ENCODE measurements around the gene EVC2. TPM values are rescaled to one million over a fixed set of nuclear protein-coding genes. Genes with fewer than 3 reads are reported as not detected.

EVC2 gene
- total RNA-seq, 1 experiment from 2014 or later = 0.15 TPM

DNA sequence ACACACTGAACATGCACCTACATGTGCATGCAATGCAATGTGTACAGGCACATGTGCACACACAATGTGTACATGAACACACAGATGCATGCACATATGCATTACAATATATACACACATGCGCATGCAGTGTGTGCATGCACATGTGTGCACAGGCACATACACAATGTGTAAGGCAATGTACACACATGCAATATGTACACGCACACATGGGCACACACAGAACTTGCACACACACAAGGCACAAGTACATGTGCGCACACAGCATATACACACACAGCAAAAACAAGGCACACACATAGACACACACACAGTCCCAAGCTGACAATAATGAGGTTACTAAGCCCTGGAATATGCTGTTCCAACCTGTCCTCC lies 76.3 kb downstream of the EVC2 start:
- H3K36me3 ChIP-seq (ENCODE audit: insufficient read depth, low read length) = no peaks in the 10 kb centered on the region
- H3K4me2 ChIP-seq (ENCODE audit: low read depth, low read length, poor library complexity, severe bottlenecking) = no peak overlapping the region
- H3K9me2 ChIP-seq (replicated peaks; ENCODE audit: insufficient read depth, low read length) = no peaks in the 10 kb centered on the region

DNA sequence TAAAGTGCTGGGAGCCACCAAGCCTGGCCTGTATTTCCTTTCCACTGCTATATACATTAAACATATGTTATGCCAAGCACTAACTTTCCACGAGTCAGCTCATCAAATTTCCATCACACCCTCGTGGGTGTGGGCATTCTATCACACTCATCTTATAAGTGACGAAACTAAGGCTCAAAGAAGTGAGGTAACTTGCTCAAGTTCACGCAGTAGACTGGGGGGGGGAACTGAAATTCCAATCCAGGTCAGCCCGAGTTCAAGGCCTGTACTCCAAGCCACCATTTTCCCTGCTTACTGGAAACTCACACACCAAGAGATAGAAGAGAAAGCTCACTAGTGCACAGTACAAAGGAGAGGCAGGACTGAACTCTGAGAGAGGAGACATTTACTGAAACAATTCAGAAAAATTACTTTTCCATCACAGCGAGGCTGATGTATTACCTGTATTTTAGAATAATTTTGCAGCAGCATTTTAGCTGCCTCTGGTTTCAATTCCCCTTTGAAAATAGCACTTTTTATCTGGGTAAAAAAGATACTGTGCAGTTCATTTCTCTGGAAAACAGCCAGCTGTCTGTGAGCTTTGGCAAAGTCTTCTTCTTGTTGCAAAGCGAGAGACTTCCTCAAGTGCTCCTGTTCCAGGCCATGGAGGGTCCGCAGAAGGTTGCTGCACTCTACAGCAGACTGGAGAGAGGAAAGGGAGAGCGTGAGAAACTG lies 76.8 kb downstream of the EVC2 start:
- H3K27me3 ChIP-seq (ENCODE audit: low read length) = no peaks in the 10 kb centered on the region
- H3K9me3 ChIP-seq (ENCODE audit: low read length) = no peaks in the 10 kb centered on the region
- no peak overlapping the region for H3K9ac ChIP-seq (ENCODE audit: low read length)
- H2AFZ ChIP-seq (ENCODE audit: low read length) = no peak overlapping the region
- no peaks in the 10 kb centered on the region for H4K20me1 ChIP-seq (ENCODE audit: insufficient read depth, low read depth, low read length)
- H3K79me2 ChIP-seq (ENCODE audit: low read length) = no peaks in the 10 kb centered on the region
- H3K9me2 ChIP-seq (replicated peaks; ENCODE audit: insufficient read depth, low read length) = no peaks in the 10 kb centered on the region
- DNase-seq = no peak
- H3K4me2 ChIP-seq (ENCODE audit: low read depth, low read length, poor library complexity, severe bottlenecking) = no peak overlapping the region
- no peaks in the 10 kb centered on the region for H3K36me3 ChIP-seq (ENCODE audit: insufficient read depth, low read length)
- no peaks in the 10 kb centered on the region; the same call in 1 of the 2 replicates for H3K4me1 ChIP-seq (ENCODE audit: low read length)
- H3K4me3 ChIP-seq (ENCODE audit: low read length) = no peak overlapping the region
- no peak overlapping the region for H3K27ac ChIP-seq (ENCODE audit: low read length)

More for the DNA sequence above, 76.3 kb downstream of the EVC2 start:
- Histone ChIP-seq H3K9me3 (ENCODE audit: low read length) (no peaks in the 10 kb centered on the region), H3K4me3 (ENCODE audit: low read length) (no peak overlapping the region), H3K27ac (ENCODE audit: low read length) (no peak overlapping the region), H3K27me3 (ENCODE audit: low read length) (no peaks in the 10 kb centered on the region), H2AFZ (ENCODE audit: low read length) (no peak overlapping the region), H4K20me1 (ENCODE audit: insufficient read depth, low read depth, low read length) (no peaks in the 10 kb centered on the region), H3K4me1 (ENCODE audit: low read length) (no peaks in the 10 kb centered on the region; the same call in 1 of the 2 replicates), H3K79me2 (ENCODE audit: low read length) (no peaks in the 10 kb centered on the region), H3K9ac (ENCODE audit: low read length) (no peak overlapping the region)
- no peak for DNase-seq

DNA sequence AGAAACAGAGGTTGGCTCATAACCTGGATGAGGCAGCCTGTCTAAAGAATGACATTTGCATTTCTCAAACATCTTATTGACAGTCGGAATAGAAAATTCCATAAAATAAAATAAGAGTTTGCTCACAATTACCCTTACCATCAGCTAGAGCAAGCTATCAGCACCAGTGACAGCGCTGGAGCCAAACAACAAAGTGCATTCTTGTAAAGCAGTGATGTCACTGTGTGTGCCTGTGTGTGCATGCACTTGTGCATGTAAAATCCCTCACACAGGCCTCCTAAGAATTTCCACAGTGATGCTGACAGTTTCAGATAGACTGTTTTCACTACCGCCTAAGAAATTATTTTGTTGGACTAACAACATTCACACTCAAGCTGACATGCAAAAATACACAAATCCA lies 77.6 kb downstream of the EVC2 start:
- H3K9me2 ChIP-seq (replicated peaks; ENCODE audit: insufficient read depth, low read length) = no peaks in the 10 kb centered on the region
- H3K79me2 ChIP-seq (ENCODE audit: low read length) = no peaks in the 10 kb centered on the region
- no peaks in the 10 kb centered on the region for H3K9me3 ChIP-seq (ENCODE audit: low read length)
- no peaks in the 10 kb centered on the region; the same call in 1 of the 2 replicates for H3K4me1 ChIP-seq (ENCODE audit: low read length)
- no peaks in the 10 kb centered on the region for H3K27me3 ChIP-seq (ENCODE audit: low read length)
- H2AFZ ChIP-seq (ENCODE audit: low read length) = no peak overlapping the region
- H3K27ac ChIP-seq (ENCODE audit: low read length) = no peak overlapping the region
- no peak for DNase-seq
- no peak overlapping the region for H3K4me2 ChIP-seq (ENCODE audit: low read depth, low read length, poor library complexity, severe bottlenecking)
- H3K9ac ChIP-seq (ENCODE audit: low read length) = no peak overlapping the region
- H4K20me1 ChIP-seq (ENCODE audit: insufficient read depth, low read depth, low read length) = no peaks in the 10 kb centered on the region
- no peaks in the 10 kb centered on the region for H3K36me3 ChIP-seq (ENCODE audit: insufficient read depth, low read length)
- no peak overlapping the region for H3K4me3 ChIP-seq (ENCODE audit: low read length)

DNA sequence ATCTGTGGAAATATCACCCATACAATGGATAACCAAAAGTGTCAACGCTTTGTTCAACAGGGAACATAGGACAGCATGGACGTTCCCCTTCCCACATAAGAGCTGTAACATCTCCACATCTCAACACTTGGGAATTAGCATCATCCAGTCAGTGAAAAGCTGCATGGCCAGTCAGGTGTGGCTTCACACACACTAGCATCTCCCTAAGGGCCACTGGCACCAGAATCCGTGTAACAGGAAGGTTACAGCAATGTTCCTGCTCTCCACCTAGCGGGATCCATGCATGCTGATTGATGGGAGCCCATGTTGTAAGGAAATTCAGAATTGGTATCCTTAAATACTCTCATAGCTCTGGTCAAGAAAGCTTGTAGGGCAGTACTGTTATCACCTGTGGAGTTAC lies 78.8 kb downstream of the EVC2 start:
- H3K9me3 ChIP-seq (ENCODE audit: low read length) = no peaks in the 10 kb centered on the region
- H3K79me2 ChIP-seq (ENCODE audit: low read length) = no peaks in the 10 kb centered on the region
- H3K4me3 ChIP-seq (ENCODE audit: low read length) = no peak overlapping the region
- H3K36me3 ChIP-seq (ENCODE audit: insufficient read depth, low read length) = no peaks in the 10 kb centered on the region
- no peaks in the 10 kb centered on the region for H3K27me3 ChIP-seq (ENCODE audit: low read length)
- DNase-seq = no peak
- H3K4me2 ChIP-seq (ENCODE audit: low read depth, low read length, poor library complexity, severe bottlenecking) = no peak overlapping the region
- no peaks in the 10 kb centered on the region for H4K20me1 ChIP-seq (ENCODE audit: insufficient read depth, low read depth, low read length)
- H3K27ac ChIP-seq (ENCODE audit: low read length) = no peak overlapping the region
- H2AFZ ChIP-seq (ENCODE audit: low read length) = no peak overlapping the region
- H3K4me1 ChIP-seq (ENCODE audit: low read length) = no peaks in the 10 kb centered on the region; the same call in 1 of the 2 replicates
- H3K9ac ChIP-seq (ENCODE audit: low read length) = no peak overlapping the region
- H3K9me2 ChIP-seq (replicated peaks; ENCODE audit: insufficient read depth, low read length) = no peaks in the 10 kb centered on the region

DNA sequence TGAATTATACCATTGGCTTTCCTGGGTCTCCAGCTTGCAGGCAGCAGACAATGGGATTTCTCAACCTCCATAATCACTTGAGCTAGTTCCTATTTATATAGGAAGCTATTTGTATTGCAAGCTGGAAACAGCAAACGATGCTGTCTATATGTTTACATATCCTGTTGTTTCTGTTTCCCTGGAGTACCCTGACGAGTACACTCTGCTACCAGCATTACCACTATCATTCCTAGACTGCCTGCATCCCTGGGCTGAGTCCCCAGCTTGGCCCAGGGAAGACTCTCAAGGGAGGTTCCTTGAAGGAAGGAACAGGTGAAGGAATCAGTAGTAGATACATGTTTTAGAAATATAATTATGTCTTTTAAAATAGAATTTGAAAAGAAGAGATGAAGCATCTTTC lies 81.4 kb downstream of the EVC2 start:
- no peaks in the 10 kb centered on the region for H3K27me3 ChIP-seq (ENCODE audit: low read length)
- no peaks in the 10 kb centered on the region for H3K9me2 ChIP-seq (replicated peaks; ENCODE audit: insufficient read depth, low read length)
- no peak overlapping the region for H2AFZ ChIP-seq (ENCODE audit: low read length)
- H3K4me1 ChIP-seq (ENCODE audit: low read length) = no peaks in the 10 kb centered on the region; the same call in 1 of the 2 replicates
- no peaks in the 10 kb centered on the region for H3K36me3 ChIP-seq (ENCODE audit: insufficient read depth, low read length)
- no peaks in the 10 kb centered on the region for H3K9me3 ChIP-seq (ENCODE audit: low read length)
- H3K9ac ChIP-seq (ENCODE audit: low read length) = no peak overlapping the region
- H3K79me2 ChIP-seq (ENCODE audit: low read length) = no peaks in the 10 kb centered on the region
- no peak overlapping the region for H3K27ac ChIP-seq (ENCODE audit: low read length)
- H3K4me3 ChIP-seq (ENCODE audit: low read length) = no peak overlapping the region
- H4K20me1 ChIP-seq (ENCODE audit: insufficient read depth, low read depth, low read length) = no peaks in the 10 kb centered on the region
- H3K4me2 ChIP-seq (ENCODE audit: low read depth, low read length, poor library complexity, severe bottlenecking) = no peak overlapping the region
- DNase-seq = no peak

DNA sequence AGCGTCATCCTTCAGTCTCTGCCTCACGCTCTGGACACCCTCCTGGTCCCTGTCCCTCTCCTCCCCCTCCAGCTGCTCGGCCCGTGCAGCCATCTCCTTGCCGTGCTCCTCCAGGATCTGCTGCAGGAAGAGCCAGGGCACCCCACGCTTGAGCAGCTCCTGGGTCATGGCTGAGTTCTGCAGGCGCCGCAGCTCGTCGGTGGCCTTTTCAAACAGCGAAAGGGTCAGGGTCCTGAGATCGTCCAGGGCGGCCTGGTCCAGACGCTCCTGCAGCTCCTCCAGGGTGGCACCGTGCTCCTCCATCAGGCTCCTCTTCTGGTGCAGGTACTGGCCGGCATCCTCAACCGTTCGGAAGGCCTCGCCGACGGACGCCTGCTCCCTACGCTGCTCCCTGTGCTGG lies 85.8 kb downstream of the EVC2 start:
- no peak for DNase-seq
- Histone ChIP-seq H3K27ac (ENCODE audit: low read length) (no peak overlapping the region), H3K9ac (ENCODE audit: low read length) (no peak overlapping the region), H3K4me2 (ENCODE audit: low read depth, low read length, poor library complexity, severe bottlenecking) (no peak overlapping the region), H3K4me3 (ENCODE audit: low read length) (no peak overlapping the region), H3K36me3 (ENCODE audit: insufficient read depth, low read length) (no peaks in the 10 kb centered on the region), H3K9me3 (ENCODE audit: low read length) (no peaks in the 10 kb centered on the region), H3K27me3 (ENCODE audit: low read length) (no peaks in the 10 kb centered on the region), H3K4me1 (ENCODE audit: low read length) (no peaks in the 10 kb centered on the region), H4K20me1 (ENCODE audit: insufficient read depth, low read depth, low read length) (no peaks in the 10 kb centered on the region), H3K79me2 (ENCODE audit: low read length) (no peaks in the 10 kb centered on the region), H3K9me2 (replicated peaks; ENCODE audit: insufficient read depth, low read length) (no peaks in the 10 kb centered on the region), H2AFZ (ENCODE audit: low read length) (no peak overlapping the region)

DNA sequence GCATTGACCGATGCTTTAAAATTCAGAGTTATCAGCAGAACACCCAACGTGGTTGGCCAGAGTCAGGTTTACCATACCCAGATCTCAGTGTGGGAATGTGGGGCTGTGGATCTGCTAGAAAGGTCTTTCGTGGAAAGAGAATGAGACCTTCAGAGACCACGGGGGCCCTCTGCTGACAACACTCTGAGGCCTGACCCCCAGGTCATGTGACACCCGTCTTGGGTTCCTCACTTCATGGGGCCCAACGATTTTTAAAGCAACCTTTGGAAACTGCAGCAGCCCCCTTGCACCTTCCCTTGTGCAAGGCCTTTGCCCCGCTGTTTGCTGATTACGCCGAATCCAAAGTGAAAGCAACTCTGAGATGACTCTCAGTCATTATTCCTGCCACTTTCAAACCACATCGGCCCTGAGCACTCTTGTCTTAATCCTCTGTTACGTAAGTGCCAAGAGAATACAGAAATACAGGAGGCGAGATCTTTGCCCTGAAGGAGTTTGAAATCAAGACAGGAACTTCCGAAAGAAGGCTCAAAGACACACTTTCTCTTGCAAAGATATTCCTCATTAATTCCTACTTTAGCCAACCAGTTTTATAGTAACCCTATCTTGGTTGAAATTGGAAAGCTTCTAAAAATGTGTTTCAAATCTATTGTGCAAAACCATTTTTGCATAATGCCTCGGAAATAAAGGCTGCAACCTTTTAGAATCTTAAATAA lies 88.3 kb downstream of the EVC2 start:
- DNase-seq = no peak
- H3K36me3 ChIP-seq (ENCODE audit: insufficient read depth, low read length) = no peaks in the 10 kb centered on the region

DNA sequence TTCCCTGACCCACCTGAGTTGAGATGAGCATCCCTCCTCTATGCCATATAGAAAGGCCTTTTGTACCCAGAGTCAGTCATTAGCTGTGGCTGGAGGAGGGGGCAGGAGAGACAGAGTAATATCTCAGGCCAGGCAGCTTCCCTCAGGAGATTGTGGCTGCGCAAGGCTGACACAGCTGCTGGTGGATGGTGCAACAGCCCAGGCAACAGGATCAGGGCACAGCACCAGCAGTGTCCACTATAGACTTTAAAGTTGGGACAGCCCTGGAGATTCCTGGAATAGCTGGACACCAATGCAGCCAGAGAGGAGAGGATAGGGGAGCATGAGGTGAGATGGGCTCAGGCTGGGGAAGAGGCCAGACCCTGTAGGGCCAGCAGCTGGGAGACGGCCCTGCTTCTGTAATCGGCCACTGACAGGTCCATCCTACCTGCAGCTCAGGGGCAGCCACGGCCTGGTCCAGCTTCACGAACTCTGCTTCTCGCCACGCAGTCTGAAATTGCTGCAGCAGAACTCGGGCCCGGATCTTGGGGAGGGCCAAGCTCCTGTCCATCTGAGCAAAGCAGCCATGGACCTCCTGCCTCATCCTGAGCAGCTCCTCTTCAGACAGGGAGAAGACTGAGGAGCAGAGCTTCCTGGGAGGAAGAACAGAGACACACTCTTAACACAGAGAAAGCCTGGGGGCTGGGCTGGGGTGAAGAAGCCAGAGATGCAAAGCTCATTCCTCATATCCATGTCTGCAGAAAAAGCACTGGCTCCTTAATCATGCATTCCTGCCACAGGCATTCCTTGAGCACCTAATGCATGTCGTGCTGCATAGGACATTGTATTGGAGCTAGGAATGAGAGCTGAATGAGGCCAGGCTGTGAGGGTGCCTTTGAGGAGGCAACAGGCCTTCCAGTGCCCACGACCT lies 90.1 kb downstream of the EVC2 start:
- no peak overlapping the region for H3K9ac ChIP-seq (ENCODE audit: low read length)
- H3K9me3 ChIP-seq (ENCODE audit: low read length) = no peaks in the 10 kb centered on the region
- no peaks in the 10 kb centered on the region for H4K20me1 ChIP-seq (ENCODE audit: insufficient read depth, low read depth, low read length)
- H2AFZ ChIP-seq (ENCODE audit: low read length) = no peak overlapping the region
- DNase-seq = no peak
- no peak overlapping the region for H3K27ac ChIP-seq (ENCODE audit: low read length)
- no peak overlapping the region for H3K4me3 ChIP-seq (ENCODE audit: low read length)
- no peak overlapping the region for H3K4me2 ChIP-seq (ENCODE audit: low read depth, low read length, poor library complexity, severe bottlenecking)
- no peaks in the 10 kb centered on the region for H3K36me3 ChIP-seq (ENCODE audit: insufficient read depth, low read length)
- no peaks in the 10 kb centered on the region for H3K27me3 ChIP-seq (ENCODE audit: low read length)
- H3K4me1 ChIP-seq (ENCODE audit: low read length) = no peaks in the 10 kb centered on the region
- H3K9me2 ChIP-seq (replicated peaks; ENCODE audit: insufficient read depth, low read length) = no peaks in the 10 kb centered on the region
- no peaks in the 10 kb centered on the region for H3K79me2 ChIP-seq (ENCODE audit: low read length)

More for the DNA sequence above, 88.3 kb downstream of the EVC2 start:
- Histone ChIP-seq H3K9ac (ENCODE audit: low read length) (no peak overlapping the region), H3K27me3 (ENCODE audit: low read length) (no peaks in the 10 kb centered on the region), H3K9me3 (ENCODE audit: low read length) (no peaks in the 10 kb centered on the region), H3K4me2 (ENCODE audit: low read depth, low read length, poor library complexity, severe bottlenecking) (no peak overlapping the region), H3K4me3 (ENCODE audit: low read length) (no peak overlapping the region), H4K20me1 (ENCODE audit: insufficient read depth, low read depth, low read length) (no peaks in the 10 kb centered on the region), H3K27ac (ENCODE audit: low read length) (no peak overlapping the region), H2AFZ (ENCODE audit: low read length) (no peak overlapping the region), H3K79me2 (ENCODE audit: low read length) (no peaks in the 10 kb centered on the region), H3K9me2 (replicated peaks; ENCODE audit: insufficient read depth, low read length) (no peaks in the 10 kb centered on the region), H3K4me1 (ENCODE audit: low read length) (no peaks in the 10 kb centered on the region)

Data from Karpas-422 (cell line).